GM13976 (cell line): ENCODE data around the gene IRF3.
A peak's percentile ranks its signal among the peaks of the same experiment; 100 is the strongest.

Source experiments
- DNase-seq: peaks from one replicate; pipeline ENCODE4 v3.0.0; 2012; ENCODE audit warnings: low spot score
- in situ Hi-C: fragments of 300-500 bp; cut with MboI; formaldehyde crosslinking; loops from one replicate; pipeline ENCODE4 v1.12.0; 2022; ENCODE audit warnings: low sequenced_read_pairs, mixed read lengths, inconsistent platforms; ENCODE audit not compliant: unreplicated experiment
- TF ChIP-seq, protein P1 (sequence below): IDR thresholded peaks from 2 replicates; pipeline ENCODE4 v1.5.1; 2012; ENCODE audit warnings: borderline replicate concordance, mild to moderate bottlenecking; ENCODE audit not compliant: insufficient read depth; ENCODE audit errors: extremely low read depth, missing control alignments, control extremely low read depth

The IRF3 gene

GRCh38 chr19:49665351-49666119 lies at the start of gene IRF3, which contains the start of gene BCL2L12:
TSS of gene IRF3 (minus strand) at chr19:49665857. CDS start at chr19:49664838, 1,019 bp downstream.
TSS of gene BCL2L12 (plus strand) at chr19:49665933. CDS start at chr19:49666693, 760 bp downstream.
- in situ Hi-C loops = no loop called here
- DNase-seq = peak; percentile 99
- TF ChIP-seq, protein P1, sequence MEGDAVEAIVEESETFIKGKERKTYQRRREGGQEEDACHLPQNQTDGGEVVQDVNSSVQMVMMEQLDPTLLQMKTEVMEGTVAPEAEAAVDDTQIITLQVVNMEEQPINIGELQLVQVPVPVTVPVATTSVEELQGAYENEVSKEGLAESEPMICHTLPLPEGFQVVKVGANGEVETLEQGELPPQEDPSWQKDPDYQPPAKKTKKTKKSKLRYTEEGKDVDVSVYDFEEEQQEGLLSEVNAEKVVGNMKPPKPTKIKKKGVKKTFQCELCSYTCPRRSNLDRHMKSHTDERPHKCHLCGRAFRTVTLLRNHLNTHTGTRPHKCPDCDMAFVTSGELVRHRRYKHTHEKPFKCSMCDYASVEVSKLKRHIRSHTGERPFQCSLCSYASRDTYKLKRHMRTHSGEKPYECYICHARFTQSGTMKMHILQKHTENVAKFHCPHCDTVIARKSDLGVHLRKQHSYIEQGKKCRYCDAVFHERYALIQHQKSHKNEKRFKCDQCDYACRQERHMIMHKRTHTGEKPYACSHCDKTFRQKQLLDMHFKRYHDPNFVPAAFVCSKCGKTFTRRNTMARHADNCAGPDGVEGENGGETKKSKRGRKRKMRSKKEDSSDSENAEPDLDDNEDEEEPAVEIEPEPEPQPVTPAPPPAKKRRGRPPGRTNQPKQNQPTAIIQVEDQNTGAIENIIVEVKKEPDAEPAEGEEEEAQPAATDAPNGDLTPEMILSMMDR = no peak

- TF ChIP-seq, protein P1 = no peak
- in situ Hi-C loops = no loop called here
- DNase-seq = no peak
Observed at GRCh38 chr19:49713236-49713845, 47.7 kb upstream of the IRF3 start.

DNA sequence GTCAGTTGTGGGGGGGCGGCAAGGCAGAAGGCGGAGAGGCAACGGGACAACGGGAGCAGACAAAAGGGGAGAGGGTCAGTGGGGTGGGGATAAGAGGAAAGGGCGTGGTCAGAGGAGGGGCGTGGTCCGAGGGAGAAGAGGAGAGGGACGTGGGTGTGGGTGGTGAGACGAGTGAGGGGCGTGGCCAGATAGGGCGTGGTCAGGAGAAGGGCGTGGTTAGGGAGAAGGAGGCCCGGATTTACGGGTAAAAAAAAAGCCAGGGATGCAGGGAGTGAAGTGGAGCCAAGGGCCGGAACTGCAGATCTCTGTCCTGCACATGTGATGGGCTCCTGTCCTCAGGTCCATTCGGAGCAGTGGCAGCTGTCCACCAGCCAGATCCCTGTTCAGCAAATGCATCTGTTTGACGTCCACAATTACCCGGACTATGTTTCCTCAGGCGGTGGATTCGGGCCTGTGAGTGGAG lies 46.8 kb upstream of the IRF3 start:
- DNase-seq = no peak
- in situ Hi-C loops = no loop called here
- TF ChIP-seq, protein P1 = no peak

DNA sequence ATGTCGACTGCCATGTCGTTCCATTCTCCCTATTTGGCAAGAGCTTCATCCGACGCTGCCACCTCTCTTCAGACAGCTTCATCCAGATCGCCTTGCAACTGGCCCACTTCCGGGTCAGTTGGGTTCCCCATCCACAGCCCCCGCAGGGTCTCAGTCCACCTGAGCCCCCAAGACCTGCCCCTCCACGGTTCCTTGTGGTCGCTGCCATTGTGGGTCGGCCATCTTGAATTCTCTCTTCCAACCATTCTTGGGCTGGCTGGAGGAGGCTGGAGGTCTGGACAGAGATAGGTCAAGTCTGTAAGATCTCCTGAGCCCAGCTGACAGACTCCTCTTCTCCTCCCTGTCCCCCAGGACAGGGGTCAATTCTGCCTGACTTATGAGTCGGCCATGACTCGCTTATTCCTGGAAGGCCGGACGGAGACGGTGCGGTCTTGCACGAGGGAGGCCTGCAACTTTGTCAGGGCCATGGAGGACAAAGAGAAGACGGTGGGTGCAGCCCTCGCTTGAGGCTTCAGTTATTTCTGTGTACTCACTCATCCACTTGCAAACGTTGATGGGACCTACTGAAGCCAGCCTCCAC lies 44.8 kb upstream of the IRF3 start:
- in situ Hi-C loops = no loop called here
- DNase-seq = no peak
- TF ChIP-seq, protein P1 = no peak

- in situ Hi-C loops = no loop called here
- TF ChIP-seq, protein P1 = no peak
- no peak for DNase-seq
Observed at GRCh38 chr19:49705919-49706318, 40.3 kb upstream of the IRF3 start.

DNA sequence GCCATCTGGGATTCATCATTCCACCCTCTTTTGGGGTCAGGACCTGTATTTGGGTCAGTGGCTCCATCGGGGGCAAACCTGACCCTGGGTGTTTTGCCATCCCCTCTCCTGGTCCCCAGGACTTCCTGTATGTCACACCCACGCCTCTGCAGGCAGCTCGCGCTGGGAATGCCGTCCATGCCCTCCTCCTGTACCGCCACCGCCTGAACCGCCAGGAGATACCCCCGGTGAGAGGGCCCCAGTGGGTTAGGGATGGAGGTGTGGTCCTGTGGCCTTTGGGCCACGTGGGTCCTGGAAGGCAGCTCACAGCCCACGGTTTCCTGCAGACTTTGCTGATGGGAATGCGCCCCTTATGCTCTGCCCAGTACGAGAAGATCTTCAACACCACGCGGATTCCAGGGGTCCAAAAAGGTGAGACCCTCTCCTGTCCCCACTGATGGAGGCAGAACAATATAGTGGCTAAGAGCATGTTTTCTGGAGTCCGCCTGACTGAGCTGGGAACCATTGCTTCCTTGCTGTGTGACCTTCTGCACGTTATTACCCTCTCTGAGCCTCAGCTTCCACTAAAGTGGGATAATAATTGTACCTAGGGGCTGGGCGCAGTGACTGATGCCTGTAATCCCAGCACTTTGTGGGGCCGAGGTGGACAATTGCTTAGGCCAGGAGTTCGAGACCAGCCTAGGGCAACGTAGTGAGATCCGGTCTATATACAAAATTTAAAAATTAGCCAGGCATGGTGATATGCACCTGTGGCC lies 39.4 kb upstream of the IRF3 start:
- no peak for DNase-seq
- TF ChIP-seq, protein P1 = no peak
- in situ Hi-C loops = no loop called here
